ENCODE results near the gene TNPO3. TPM values are rescaled to one million over a fixed set of nuclear protein-coding genes. Genes with fewer than 3 reads are reported as not detected.

TNPO3 gene
- total RNA-seq, 4 donors from 2014 or later = 34.6 to 48.5 (median 45.2) TPM

GRCh38 chr7:129017933-129018538 lies 36.9 kb downstream of the TNPO3 start:
- Histone ChIP-seq H3K4me3 (no peak overlapping the region), H3K27me3 (no peaks in the 10 kb centered on the region), H3K27ac (no peak overlapping the region), H3K36me3 (peaks cover 0 to 47% of the 10 kb centered on the region in 2 donors), H3K9me3 (no peaks in the 10 kb centered on the region), H3K4me1 (no peaks in the 10 kb centered on the region)
- WGBS, 2 donors (ENCODE audit: low coverage in 1 of 2) = 96% methylated on average over 3 to 4 of the region's 4 CpGs
- ATAC-seq = no peak
- no peak for TF ChIP-seq POLR2A (IDR thresholded peaks at IDR 0.05)
- TF ChIP-seq CTCF (IDR thresholded peaks at IDR 0.05) = no peak
- no peak for TF ChIP-seq EP300 (IDR thresholded peaks at IDR 0.05)
- TF ChIP-seq POLR2AphosphoS5 (IDR thresholded peaks at IDR 0.05) = no peak

GRCh38 chr7:129017264-129017663 lies 37.6 kb downstream of the TNPO3 start:
- ATAC-seq = no peak
- Histone ChIP-seq H3K27me3 (no peaks in the 10 kb centered on the region), H3K9me3 (no peaks in the 10 kb centered on the region), H3K27ac (no peak overlapping the region), H3K36me3 (peaks cover 0 to 50% of the 10 kb centered on the region in 2 donors), H3K4me3 (no peak overlapping the region), H3K4me1 (no peaks in the 10 kb centered on the region)
- no peak for TF ChIP-seq POLR2A (IDR thresholded peaks at IDR 0.05)
- TF ChIP-seq CTCF (IDR thresholded peaks at IDR 0.05) = no peak
- TF ChIP-seq EP300 (IDR thresholded peaks at IDR 0.05) = no peak
- TF ChIP-seq POLR2AphosphoS5 (IDR thresholded peaks at IDR 0.05) = no peak
- 64% methylated on average over 2 of the region's 2 CpGs; no CpG with 5 or more reads in 1 of the 2 donors for WGBS, 2 donors (ENCODE audit: low coverage in 1 of 2)

- Histone ChIP-seq H3K4me1 (no peaks in the 10 kb centered on the region), H3K9me3 (no peaks in the 10 kb centered on the region), H3K4me3 (no peak overlapping the region), H3K27ac (no peak overlapping the region), H3K36me3 (peaks cover 0 to 66% of the 10 kb centered on the region in 2 donors), H3K27me3 (no peaks in the 10 kb centered on the region)
- WGBS, 2 donors (ENCODE audit: low coverage in 1 of 2) = 89 to 94% methylated on average over 5 to 6 of the region's 6 CpGs
- ATAC-seq = no peak
- no peak for TF ChIP-seq POLR2AphosphoS5 (IDR thresholded peaks at IDR 0.05)
- no peak for TF ChIP-seq CTCF (IDR thresholded peaks at IDR 0.05)
- TF ChIP-seq POLR2A (IDR thresholded peaks at IDR 0.05) = no peak
- TF ChIP-seq EP300 (IDR thresholded peaks at IDR 0.05) = no peak
Observed at GRCh38 chr7:129014501-129015101, 40.3 kb downstream of the TNPO3 start.

GRCh38 chr7:129013048-129013724 lies 41.7 kb downstream of the TNPO3 start:
- peaks cover 0 to 9% (median 0%) of the 10 kb centered on the region in 3 donors for H3K4me1 ChIP-seq
- 79 to 100% methylated on average over 3 to 4 of the region's 4 CpGs for WGBS, 2 donors (ENCODE audit: low coverage in 1 of 2)
- no peak for TF ChIP-seq POLR2A (IDR thresholded peaks at IDR 0.05)
- TF ChIP-seq POLR2AphosphoS5 (IDR thresholded peaks at IDR 0.05) = no peak
- no peak for TF ChIP-seq EP300 (IDR thresholded peaks at IDR 0.05)
- no peak for TF ChIP-seq CTCF (IDR thresholded peaks at IDR 0.05)
- no peak for ATAC-seq
- H3K27ac ChIP-seq = no peak overlapping the region
- H3K36me3 ChIP-seq = peaks cover 0 to 71% of the 10 kb centered on the region in 2 donors
- H3K27me3 ChIP-seq = no peaks in the 10 kb centered on the region
- no peaks in the 10 kb centered on the region for H3K9me3 ChIP-seq
- H3K4me3 ChIP-seq = no peak overlapping the region

All from gastroesophageal sphincter (tissue), 4 donors.